Measurements from ENCODE around the gene LGI2. TPM values are rescaled to one million over a fixed set of nuclear protein-coding genes. Genes with fewer than 3 reads are reported as not detected.

Gene LGI2
- total RNA-seq, 4 donors from 2014 or later, result 0.05 to 0.31 (median 0.19) TPM

- Histone ChIP-seq H3K36me3 (no peaks in the 10 kb centered on the region), H3K27me3 (no peaks in the 10 kb centered on the region), H3K4me3 (no peak overlapping the region), H3K27ac (no peak overlapping the region), H3K4me1 (peaks cover 0 to 3% of the 10 kb centered on the region in 2 donors), H3K9me3 (peaks cover 0 to 4% (median 0%) of the 10 kb centered on the region in 3 donors)
- in situ Hi-C loops (cut with MboI; ENCODE audit: low sequenced_read_pairs in 4 of 4) (loop anchor here in 1 of 4 donors (25.0 kb wide), 1 partner anchor 508 kb away; no protein-coding TSS in a partner anchor), intact Hi-C loops (cut with DNase I; ENCODE audit: low total_unique reads) (no loop called here)
- TF ChIP-seq CTCF (IDR thresholded peaks at IDR 0.05 in 4 of 5, conservative IDR thresholded peaks at IDR 0.05 in 1 of 5) (no peak), POLR2A (IDR thresholded peaks at IDR 0.05) (no peak)
- DNase-seq (no peak), ATAC-seq (no peak)
Measured at GRCh38 chr4:24995346-24995919, 35.3 kb downstream of the LGI2 start.

GRCh38 chr4:24993551-24994080 lies 37.1 kb downstream of the LGI2 start:
- in situ Hi-C loops (cut with MboI; ENCODE audit: low sequenced_read_pairs in 4 of 4), result loop anchor here in 1 of 4 donors (25.0 kb wide), 1 partner anchor 506 kb away; no protein-coding TSS in a partner anchor

GRCh38 chr4:24992968-24993367 lies 37.8 kb downstream of the LGI2 start:
- no peak for ATAC-seq
- intact Hi-C loops (cut with DNase I; ENCODE audit: low total_unique reads) (no loop called here), in situ Hi-C loops (cut with MboI; ENCODE audit: low sequenced_read_pairs in 4 of 4) (loop anchor here in 1 of 4 donors (25.0 kb wide), 1 partner anchor 506 kb away; no protein-coding TSS in a partner anchor)
- Histone ChIP-seq H3K36me3 (no peaks in the 10 kb centered on the region), H3K9me3 (peaks cover 0 to 4% (median 0%) of the 10 kb centered on the region in 3 donors), H3K27me3 (no peaks in the 10 kb centered on the region), H3K4me3 (no peak overlapping the region), H3K4me1 (no peaks in the 10 kb centered on the region), H3K27ac (no peak overlapping the region)
- no peak for TF ChIP-seq CTCF (IDR thresholded peaks at IDR 0.05 in 4 of 5, conservative IDR thresholded peaks at IDR 0.05 in 1 of 5)
- TF ChIP-seq POLR2A (IDR thresholded peaks at IDR 0.05), result no peak
- DNase-seq, result no peak

More at GRCh38 chr4:24993551-24994080, 37.1 kb downstream of the LGI2 start:
- Histone ChIP-seq H3K9me3 (peaks cover 0 to 4% (median 0%) of the 10 kb centered on the region in 3 donors), H3K36me3 (no peaks in the 10 kb centered on the region), H3K4me3 (no peak overlapping the region), H3K27me3 (no peaks in the 10 kb centered on the region), H3K27ac (no peak overlapping the region), H3K4me1 (no peaks in the 10 kb centered on the region)
- no peak for DNase-seq
- no peak for TF ChIP-seq CTCF (IDR thresholded peaks at IDR 0.05 in 4 of 5, conservative IDR thresholded peaks at IDR 0.05 in 1 of 5)
- no peak for TF ChIP-seq POLR2A (IDR thresholded peaks at IDR 0.05)
- intact Hi-C loops (cut with DNase I; ENCODE audit: low total_unique reads), result no loop called here
- no peak for ATAC-seq

GRCh38 chr4:24991015-24991414 lies 39.7 kb downstream of the LGI2 start:
- ATAC-seq (peak; percentile 36 to 56), DNase-seq (no peak)
- in situ Hi-C loops (cut with MboI; ENCODE audit: low sequenced_read_pairs in 4 of 4) (loop anchor here in 1 of 4 donors (25.0 kb wide), 1 partner anchor 504 kb away; no protein-coding TSS in a partner anchor), intact Hi-C loops (cut with DNase I; ENCODE audit: low total_unique reads) (no loop called here)
- Histone ChIP-seq H3K27ac (peak overlapping the region in 3 of 4 donors; percentile 41 to 53 (median 52)), H3K27me3 (no peaks in the 10 kb centered on the region), H3K4me1 (no peaks in the 10 kb centered on the region), H3K36me3 (no peaks in the 10 kb centered on the region), H3K4me3 (no peak overlapping the region), H3K9me3 (peaks cover 0 to 4% (median 0%) of the 10 kb centered on the region in 3 donors)
- TF ChIP-seq POLR2A (IDR thresholded peaks at IDR 0.05) (no peak), CTCF (IDR thresholded peaks at IDR 0.05 in 4 of 5, conservative IDR thresholded peaks at IDR 0.05 in 1 of 5) (no peak)

Data from gastrocnemius medialis (tissue), 4 donors.